ENCODE measurements around the gene FADS6.

DNA sequence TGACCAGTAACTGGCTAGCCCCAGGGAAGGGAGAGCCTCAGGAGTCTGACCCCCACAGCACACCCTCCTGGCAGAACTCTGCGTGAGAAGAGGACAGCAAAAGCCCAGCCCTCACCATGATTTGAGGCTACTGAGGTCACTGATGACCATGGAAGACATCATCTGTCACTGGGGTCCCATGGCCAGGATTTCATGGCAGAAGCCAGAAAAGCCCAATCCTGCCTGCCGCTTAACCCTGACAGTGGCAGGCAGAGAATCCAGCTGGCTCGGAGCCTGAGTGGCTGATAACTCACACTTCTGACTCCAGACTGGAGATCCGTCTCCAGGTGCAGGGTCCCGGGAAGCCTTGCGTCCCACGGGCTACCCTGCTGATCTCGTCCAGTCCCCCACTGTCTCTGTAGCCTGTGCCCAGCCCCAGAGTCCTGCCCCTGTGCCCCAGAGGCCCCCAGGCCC lies 51.3 kb downstream of the FADS6 start:
- TF ChIP-seq, protein P1, sequence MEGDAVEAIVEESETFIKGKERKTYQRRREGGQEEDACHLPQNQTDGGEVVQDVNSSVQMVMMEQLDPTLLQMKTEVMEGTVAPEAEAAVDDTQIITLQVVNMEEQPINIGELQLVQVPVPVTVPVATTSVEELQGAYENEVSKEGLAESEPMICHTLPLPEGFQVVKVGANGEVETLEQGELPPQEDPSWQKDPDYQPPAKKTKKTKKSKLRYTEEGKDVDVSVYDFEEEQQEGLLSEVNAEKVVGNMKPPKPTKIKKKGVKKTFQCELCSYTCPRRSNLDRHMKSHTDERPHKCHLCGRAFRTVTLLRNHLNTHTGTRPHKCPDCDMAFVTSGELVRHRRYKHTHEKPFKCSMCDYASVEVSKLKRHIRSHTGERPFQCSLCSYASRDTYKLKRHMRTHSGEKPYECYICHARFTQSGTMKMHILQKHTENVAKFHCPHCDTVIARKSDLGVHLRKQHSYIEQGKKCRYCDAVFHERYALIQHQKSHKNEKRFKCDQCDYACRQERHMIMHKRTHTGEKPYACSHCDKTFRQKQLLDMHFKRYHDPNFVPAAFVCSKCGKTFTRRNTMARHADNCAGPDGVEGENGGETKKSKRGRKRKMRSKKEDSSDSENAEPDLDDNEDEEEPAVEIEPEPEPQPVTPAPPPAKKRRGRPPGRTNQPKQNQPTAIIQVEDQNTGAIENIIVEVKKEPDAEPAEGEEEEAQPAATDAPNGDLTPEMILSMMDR (IDR thresholded peaks at IDR 0.05), result no peak
- no peak for TF ChIP-seq ZFX (IDR thresholded peaks at IDR 0.05; ENCODE audit: borderline replicate concordance)
